ENCODE measurements around the gene VSTM5.

The VSTM5 gene

DNA sequence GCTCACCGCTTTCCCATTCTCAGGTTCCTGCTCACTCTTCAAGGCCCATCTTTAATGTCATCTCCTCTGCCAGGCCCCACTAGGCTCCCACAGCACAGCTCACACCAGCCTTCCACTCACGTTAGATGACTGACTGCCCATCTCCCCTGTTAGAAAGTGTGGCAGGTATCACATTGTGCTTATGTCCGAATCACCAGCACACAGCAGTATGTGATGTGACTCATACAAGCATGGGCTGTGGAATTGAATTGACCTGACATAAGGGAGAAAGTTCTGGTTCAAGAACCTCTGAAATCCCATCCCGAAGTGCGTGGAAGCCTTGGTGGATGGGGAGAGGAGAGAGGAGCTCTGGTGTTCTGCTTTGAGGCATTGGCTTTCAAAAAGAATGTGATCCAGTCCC is 6.5 kb downstream of the VSTM5 start:
- DNase-seq: no peak

DNA sequence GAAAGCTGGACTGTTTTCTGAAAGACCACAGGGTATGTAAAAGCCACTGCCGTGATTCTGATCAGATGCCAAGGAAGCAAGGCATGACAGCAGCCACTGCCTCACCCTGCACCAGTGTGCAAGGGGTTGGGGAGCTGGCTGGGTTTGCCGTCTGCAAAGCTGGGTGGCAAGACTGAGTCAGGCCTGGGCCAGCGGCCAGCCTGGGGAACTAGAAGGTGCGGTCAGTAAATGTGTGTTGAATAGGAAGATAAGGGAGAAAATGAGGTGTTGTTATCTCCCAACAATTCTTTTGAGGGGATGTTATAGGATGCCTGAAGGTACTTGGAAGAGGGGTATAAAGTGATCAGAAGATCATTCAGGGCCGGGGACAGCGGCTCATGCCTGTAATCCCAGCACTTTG is 8.0 kb downstream of the VSTM5 start:
- DNase-seq: no peak

DNA sequence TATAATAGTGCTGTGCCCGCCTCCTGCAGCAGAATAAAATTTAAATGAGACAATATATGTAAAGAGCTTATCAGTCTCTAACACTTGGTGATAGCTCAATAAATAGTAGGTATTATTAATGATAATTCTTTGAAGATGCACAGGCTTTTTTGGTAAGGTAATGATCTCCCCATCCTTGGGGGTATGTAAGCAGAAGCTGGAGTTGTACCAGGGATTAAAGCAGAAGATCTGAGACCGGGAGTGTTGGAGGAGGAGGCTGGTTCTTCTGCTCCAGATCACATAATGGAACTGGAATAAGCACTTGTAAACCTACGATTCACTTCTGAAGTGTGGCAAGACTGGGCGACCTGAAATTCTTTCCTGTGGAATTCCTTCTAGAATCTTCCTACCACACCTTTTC is 8.4 kb downstream of the VSTM5 start:
- DNase-seq: no peak

DNA sequence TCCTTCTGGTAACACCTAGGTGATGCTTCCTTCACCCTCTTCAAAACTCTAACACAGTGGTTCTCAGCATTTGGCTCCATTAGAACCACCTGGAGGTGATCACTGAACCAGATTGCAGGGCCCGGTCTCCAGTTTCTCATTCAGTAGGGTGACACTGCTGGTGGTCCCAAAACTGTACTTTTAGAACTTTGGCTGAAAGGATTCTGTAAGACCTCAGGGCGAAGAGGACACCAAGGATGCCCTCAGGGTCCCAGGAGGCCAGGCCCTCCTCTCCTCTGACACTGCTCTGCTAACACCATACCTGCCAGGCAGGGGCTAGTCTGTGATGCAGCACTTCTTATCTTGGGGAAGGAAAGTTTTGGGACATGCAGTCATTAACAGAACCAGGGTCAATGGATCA is 9.0 kb downstream of the VSTM5 start:
- DNase-seq: no peak

DNA sequence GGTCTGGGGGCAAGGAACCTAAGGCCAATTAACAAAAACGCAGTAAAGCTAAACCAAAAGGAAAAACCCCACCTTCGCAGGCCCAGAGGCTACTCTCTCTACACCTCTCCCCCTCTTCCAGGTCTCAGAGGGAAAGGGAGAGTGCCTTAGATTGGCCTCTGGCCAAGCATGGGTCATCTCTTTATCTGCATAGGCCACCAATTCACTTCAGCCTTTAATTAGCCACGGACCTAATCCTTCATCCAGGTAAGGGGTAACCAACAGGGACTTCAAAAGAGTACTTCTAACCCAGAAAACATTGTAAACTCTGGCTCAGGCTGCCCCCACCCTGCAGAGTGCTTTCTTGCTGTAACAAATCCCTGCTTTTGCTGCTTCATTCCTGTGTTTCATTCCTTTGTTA is 9.4 kb downstream of the VSTM5 start:
- DNase-seq: no peak

DNA sequence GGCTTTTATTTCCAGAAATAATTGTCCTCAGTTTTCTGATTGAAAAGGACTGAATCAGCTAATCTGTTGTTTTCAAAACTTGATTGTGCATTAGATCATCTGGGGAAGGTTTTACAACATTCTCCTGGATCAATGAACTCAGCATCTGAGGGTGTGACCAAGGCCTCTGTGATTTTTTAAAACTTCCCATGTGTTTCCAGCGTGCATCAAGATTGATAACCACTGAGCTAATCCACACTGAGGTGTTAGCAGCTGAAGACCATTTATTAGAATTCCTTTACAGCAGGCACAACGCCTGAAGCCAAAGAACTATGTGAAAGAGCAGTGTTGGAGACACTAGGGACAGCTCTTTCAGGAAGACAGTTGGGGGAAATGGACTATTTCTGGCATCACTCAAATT is 10.2 kb downstream of the VSTM5 start:
- DNase-seq: no peak

DNA sequence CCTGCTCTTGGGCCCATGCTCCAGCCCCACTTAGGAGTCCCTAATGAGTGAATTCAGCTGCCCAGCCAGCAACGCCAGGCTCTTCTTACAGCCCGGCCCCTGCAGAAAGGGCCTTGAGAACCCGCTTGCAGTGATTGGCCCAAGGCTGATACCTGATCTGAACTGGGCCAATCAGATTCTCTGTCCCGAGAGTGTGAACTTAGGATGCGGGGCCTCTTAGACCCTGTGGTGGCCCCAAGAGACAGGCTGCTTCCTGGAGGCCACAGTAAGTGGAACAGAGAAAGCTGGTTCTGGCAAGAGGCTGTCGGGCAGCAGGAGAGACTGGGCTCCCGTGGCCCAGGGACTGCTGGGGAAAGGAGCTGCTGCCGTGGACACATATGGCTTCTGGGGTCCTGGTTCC is 11.5 kb downstream of the VSTM5 start:
- no peak for DNase-seq

DNA sequence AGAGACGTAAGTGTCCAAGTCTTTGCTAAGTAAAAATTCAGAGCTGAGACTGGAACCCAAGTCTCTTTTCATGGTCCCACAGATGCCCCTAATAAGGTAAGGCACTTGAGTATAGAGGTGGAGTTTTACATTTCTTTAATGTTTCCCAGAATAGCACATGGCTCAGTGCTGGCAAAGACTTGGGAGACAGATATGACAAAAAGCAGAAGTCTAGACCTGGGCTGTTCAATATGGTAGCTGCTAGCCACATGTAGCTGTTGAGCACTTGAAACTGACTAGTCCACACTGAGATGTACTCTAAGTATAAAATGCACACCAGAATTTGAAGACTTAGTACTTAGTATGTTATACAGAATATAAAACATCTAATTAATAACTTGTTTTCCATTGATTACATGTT is 17.6 kb downstream of the VSTM5 start:
- DNase-seq: no peak

DNA sequence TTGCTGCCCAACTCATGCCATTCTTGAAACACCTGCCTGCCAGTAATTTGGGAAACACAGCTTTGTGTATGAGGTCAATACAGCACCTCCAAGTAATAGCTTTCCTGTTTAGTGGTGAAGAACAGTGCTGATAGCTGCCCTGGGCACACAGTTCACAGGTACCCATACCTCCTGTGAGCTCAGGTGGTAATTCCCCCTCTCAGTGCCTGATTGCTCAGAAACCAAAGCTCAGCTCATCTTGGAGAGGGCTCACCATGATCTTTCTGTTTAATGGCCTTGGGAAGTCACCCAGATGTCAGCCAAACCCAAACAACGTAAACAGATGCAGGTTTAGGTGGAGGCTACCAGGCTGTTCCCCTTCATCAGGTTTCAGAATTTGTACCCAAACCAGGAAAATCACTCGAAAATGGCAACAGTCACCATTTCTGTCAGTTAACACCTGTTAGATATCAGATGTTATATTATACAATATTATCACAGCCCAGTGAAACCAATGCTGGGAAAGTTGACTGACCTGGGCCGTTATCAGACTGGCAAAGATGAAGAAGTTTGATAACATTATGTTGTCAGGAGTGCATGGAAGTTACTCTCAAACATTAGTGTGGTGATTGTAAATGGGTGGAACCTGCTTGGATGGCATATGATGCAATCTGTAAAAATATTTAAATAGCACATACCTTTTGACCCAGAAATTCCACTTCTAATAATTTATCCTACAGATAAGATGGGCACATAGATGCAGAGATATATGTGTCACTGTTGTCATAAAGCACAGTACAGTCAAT is 18.9 kb downstream of the VSTM5 start:
- no peak for DNase-seq

DNA sequence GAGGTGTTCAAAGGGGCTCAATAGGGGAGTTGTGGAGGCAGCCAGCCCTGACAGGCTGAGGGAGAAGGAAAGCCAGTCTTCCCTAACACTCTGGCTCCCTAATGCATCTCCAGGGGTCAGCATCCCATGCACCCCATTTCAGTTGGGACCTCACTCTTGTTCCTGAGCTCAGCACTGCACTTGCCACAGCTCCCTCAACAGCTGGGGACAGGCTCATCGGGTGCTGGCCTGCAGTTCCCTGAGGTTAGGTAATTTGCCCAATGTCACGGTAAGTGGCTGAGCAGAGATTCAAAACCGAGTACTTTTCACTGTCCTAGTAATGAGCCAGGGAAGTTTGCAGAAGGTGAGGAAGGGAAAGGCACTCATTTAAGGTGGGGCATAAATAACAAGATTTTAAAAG is 20.8 kb downstream of the VSTM5 start:
- DNase-seq: no peak

DNA sequence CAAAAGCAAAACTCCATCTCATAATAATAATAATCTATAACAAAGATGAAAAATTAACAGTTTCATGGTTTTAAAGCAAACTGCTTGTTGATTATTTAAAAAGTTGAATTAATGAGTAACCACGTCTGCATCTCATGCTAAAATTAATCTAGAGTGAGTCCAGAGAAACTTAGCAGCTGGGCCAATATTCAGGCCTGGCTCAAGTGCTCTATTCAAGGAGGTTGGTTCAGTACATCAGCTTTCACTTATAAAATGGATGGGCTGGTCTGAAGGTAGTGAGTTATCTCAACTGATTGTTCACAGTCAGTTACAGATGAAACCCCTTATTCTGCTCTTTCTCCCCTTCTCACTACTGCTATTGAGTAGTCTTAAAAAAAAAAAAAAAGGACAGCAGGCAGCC is 23.1 kb downstream of the VSTM5 start:
- no peak for DNase-seq

DNA sequence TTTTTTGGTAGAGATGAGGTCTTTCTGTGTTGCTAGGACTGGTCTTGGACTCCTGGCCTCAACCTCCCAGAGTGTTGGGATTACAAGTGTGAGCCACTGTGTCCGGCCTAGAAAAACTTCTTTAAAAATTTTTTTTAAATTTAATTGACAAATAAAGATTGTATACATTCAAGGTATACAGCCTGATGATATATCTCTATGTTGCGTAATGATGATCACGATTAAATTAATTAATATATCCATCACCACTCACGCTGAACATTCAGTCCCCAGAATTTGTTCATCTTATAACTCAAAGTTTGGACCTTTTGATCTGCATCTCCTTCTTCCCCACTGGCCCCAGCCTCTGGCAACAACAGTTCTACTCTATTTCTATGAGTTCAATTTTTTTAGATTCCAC is 27.2 kb downstream of the VSTM5 start:
- DNase-seq: no peak

DNA sequence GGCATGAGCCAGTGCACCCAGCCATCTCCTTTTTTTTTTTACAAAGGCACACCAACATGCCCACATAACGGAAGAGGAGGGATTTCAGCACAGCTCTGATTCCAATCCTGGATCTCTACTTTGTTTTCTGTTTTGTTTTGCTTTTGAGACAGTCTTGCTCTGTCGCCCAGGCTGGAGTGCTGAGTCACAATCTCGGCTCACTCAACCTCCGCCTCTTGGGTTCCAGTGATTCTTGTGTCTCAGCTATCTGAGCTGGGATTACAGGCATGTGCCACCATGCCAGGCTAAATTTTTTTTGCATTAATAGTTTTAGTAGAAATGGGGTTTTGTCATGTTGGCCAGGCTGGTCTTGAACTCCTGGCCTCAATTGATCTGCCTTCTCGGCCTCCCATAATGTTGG is 28.1 kb downstream of the VSTM5 start:
- DNase-seq: no peak

DNA sequence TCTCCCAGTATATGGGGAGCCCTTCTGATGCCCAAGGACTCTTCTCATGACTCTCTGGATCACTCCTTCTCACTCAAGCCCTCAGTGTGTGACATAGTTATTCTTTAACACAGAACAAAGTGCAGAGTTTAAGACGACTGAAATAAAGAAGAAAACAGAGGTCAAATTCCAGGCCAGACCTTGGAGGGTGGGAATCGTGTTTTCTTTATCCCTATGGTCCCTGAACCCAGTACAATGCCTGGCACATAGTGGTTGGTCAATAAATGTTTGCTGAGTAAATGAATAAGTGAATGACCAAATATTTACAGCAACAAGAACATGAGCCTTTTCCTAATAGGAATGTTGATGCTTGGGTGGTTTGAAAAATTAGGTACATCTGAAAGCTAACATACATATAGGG is 28.8 kb downstream of the VSTM5 start:
- DNase-seq: no peak

DNA sequence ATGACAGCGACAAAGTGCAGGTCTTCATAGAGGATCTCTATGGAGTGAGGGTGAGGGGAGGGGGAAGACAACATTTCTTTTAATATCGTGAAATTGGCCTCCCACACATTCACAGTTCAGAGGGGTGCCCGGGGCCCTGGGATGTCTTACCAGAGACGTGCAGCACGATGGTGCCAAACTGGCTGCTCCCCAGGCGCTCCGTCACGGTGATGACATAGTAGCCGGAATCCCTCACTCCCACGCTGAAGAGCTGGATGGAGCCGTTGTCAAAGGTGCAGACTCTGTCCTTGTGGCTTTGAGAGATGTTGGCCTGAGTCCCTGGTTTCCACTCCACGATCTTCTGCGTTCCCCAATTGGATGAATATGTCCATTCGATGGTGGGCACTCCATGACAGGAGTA is 29.6 kb downstream of the VSTM5 start:
- DNase-seq: no peak

DNA sequence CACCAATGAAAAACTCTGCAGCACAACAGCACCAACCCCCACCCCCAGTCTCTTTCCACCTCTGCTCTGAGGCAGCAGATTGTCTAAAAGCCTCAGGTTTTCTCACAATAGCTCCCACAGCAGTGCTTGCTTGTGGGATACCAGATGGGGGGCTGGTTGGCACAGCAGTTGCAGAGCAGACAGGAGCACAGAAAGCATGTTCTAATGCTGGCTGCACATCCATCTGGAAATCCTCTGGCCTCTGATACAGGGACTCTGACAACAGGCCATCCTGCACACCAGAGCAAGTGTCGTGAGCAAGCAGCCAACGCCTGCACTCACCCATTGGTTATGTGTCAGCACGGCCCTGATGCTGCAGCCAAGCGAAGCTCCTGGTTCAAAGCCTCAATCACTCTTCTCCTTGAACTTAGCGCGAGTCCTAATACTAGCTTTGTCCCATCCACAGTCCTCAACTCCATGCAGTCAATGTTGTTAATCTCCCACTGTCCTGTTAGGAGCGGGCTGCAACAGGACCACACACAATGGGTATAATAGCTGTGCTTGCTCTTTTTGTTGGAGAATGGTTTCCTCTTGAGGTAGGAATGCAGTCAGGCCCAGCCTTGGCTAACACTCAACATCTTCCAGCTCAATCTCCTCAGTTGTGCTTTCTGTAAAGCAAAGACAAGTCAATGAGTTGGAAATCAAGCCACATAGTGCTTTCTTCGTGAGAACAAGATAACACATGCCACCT is 30.3 kb downstream of the VSTM5 start:
- no peak for DNase-seq

DNA sequence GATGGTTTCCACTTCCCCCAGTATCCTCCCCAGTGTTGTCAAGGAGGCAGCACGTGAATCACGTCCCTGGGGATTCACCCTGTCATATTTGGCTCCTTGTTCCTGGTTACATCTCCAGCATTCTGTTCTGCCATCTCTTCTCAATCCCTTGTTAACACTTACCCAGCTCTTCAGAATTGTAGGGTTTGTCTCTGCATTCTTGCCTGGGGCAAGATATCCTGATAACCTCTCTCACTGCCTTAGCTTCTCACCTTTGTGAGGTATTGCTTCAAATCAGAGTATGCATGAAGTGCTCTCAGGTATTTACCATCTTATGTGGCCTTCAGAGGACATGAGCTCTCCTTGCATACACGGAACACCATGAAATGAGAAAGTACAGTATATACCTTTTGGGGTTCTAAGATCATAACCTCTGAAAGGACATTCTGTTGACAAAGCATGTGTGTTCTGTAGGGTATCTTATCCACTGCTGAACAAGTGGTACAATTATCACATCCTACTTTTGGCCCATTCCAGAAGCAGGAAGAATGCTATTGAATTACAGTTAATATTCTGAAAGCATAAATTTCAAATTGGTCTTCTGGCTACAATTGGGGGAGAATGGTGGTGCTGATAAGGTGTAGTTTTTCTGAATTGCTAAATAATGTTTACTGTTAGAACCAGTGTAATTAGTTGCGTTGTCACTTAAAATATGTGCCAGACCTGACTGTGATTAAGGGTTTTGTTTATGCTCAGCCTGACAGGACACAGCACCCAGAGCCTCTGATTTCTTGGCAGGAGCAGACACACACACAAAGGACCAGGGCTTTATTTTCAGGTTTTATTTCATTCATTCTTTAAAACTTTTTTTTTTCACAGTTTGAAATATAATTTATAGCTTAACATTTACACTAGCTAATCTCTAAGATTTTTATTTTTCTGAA is 32.7 kb downstream of the VSTM5 start:
- DNase-seq: no peak

DNA sequence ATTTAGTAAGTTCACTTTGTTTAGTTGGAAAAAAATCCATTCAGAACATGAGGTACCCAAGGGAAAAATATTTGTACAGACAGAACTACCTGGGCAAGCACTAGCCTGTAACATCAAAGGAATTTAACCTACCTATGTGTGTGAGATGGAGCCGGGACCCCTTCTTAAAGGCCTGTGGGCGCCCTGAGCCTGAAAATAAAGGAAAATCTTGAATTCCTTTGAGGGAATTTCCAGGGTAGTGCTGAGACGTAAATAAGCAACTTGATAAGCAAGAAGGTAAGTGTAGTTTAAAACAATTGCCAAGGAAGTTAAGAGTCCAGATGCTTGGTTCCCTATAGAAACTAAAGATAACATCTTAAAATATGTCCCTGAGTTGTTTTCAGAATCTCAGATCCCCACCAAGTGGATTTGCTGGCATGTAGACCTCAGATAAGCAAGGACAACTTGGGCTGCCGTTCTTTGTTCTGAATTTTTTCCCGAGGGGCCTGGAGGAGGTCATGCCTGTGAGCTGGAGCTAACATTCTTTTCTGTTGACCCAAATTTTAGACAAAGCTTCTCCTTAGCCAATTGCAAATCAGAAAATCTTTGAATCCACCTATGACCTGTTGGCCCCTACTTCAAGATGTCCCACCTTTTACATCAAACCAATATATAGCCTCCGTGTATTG is 35.3 kb downstream of the VSTM5 start:
- DNase-seq: no peak

DNA sequence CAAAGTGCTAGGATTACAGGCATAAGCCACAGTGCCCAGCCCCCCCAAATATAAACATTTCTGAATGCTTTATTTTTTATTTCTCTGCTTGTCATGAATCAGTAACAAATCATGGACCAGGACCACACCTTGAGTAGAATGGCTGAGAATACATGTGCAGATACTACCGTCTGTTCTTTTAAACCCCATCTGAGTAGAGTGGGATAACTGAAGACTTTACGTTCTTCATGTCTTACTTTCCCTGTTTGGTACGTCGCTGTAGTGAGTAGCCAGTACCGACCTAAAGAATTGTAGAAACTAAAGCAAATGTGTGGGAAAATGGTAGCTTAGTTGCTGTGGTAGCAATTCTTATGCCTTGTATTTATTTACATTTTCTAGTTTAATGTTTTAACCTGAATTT is 36.4 kb downstream of the VSTM5 start:
- no peak for DNase-seq

DNA sequence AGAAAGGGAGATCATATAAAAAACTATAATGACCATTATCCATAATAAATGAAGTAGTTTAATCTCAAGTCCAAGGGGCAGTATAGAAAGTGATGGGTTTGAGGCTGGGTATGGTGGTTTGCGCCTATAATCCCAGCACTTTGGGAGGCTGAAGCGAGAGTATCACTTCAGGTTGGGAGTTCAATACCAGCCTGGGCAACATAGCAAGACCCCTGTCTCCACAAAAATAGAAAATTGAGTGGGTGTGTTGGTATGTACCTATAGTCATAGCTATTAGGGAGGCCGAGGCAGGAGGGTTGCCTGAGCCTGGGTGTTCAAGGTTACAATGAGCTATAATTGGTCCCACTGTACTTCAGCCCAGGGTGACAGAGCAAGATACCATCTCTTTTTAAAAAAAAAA is 42.4 kb downstream of the VSTM5 start:
- DNase-seq: no peak

DNA sequence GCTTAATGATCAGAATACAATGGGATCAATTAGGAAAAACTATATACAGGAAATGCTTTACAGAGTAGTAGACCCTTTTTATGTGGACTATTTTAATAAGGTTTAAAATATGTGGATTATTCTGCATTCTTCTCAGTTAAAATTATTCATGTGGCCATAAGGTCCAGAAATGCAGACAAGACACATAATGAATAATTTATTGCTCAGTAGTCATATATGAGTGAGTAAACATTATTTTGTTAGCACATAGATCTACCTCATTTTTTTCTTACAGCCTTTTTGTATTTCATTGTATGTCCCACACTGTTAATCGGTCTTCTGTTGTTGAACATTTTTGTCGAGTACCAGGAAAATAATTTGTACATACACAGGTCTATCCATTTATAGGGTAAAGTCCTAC is 45.5 kb downstream of the VSTM5 start:
- no peak for DNase-seq

DNA sequence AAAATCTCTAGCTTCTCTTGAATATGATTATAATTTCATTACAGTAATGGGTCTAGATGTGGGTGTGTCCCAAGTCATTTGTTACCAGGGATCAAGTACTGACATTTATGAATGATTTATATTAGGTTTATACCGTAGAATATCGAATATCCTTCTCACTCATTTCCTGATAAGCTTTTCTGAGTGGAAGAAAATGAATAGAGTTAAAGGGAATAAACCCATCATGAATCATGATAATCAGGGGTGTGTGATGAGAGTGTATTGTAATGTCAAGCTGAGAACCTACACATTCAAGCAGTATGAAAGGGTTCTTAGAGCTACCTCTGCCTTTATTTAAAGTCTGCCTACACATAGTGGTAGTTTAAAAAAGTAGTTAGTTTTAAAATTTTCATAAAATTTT is 49.1 kb downstream of the VSTM5 start:
- DNase-seq: no peak

Data from anterior cingulate cortex (tissue), 58 donors.